Activated T-cell treated with anti-CD3 and anti-CD28 coated beads, Interleukin-2, amount 50 U/mL, for 72 hours (primary cell): Measurements from ENCODE around the gene PTGR3. TPM values are rescaled to one million over a fixed set of nuclear protein-coding genes. Genes with fewer than 3 reads are reported as not detected.

ENCODE experiments used
- ATAC-seq, 2 donors: fragments of 150-1000 bp; cut with Tn5 transposase; replicated peaks in 1 of 2; 2 replicates each; pipeline ENCODE4 v1.10.0; 2021; ENCODE audit warnings: moderate library complexity in 2 of 2, mild to moderate bottlenecking in 1 of 2
- DNase-seq, 2 donors: peaks; one replicate each; pipeline ENCODE4 v3.0.0; 2021 to 2022; ENCODE audit warnings: mixed read lengths in 1 of 2
- H3K27ac Mint-ChIP-seq: one replicate; pipeline ENCODE4 v1.8.0; 2022; ENCODE audit warnings: mild to moderate bottlenecking, moderate library complexity, mixed read lengths
- H3K27me3 Mint-ChIP-seq: one replicate; pipeline ENCODE4 v1.8.0; 2022; ENCODE audit warnings: low read depth, mixed read lengths
- H3K36me3 Mint-ChIP-seq, 2 donors: one replicate each; pipeline ENCODE4 v1.8.0; 2022; ENCODE audit warnings: mixed read lengths in 2 of 2, mild to moderate bottlenecking in 1 of 2; ENCODE audit not compliant: insufficient read depth in 2 of 2
- H3K4me1 Mint-ChIP-seq: one replicate; pipeline ENCODE4 v1.8.0; 2022; ENCODE audit warnings: low read depth, mixed read lengths
- H3K4me3 Mint-ChIP-seq, 2 donors: one replicate each; pipeline ENCODE4 v1.8.0; 2022; ENCODE audit warnings: mild to moderate bottlenecking in 2 of 2, mixed read lengths in 2 of 2, moderate library complexity in 2 of 2
- H3K9me3 Mint-ChIP-seq, 2 donors: one replicate each; pipeline ENCODE4 v1.8.0; 2022; ENCODE audit warnings: mixed read lengths in 2 of 2
- total RNA-seq, 2 donors: library from RNA; stranded (reverse); gene quantifications; one replicate each; pipeline ENCODE4 v1.2.3, GENCODE V29; 2022

The PTGR3 gene
- total RNA-seq, 2 donors from 2014 or later, result 40.4 to 41.8 TPM

DNA sequence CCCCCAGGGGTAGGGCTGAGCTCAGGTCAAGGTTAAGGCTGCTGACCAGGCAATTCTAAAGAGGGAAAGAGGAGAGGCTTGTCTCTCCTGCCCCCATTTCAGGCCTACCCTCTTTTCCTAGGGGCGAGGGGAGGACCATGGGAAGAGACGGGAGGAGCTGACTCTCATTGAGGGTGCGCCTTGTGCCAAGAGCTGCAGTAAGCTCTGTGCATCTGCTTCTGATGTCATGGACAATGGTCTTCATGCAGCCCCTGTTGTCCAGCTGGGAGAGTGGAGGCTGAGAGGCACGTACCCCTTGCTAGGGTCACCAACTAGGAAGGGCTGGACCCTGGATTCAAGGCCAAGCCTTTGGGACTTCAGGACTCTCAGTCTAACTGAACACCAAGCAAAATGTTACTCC, 45.2 kb downstream of the PTGR3 start:
- Mint-ChIP-seq H3K36me3 (no peaks in the 10 kb centered on the region), H3K9me3 (no peaks in the 10 kb centered on the region), H3K27ac (no peak overlapping the region), H3K4me1 (peaks cover 7% of the 10 kb centered on the region), H3K27me3 (no peaks in the 10 kb centered on the region), H3K4me3 (no peak overlapping the region)
- ATAC-seq, result no peak
- no peak for DNase-seq

DNA sequence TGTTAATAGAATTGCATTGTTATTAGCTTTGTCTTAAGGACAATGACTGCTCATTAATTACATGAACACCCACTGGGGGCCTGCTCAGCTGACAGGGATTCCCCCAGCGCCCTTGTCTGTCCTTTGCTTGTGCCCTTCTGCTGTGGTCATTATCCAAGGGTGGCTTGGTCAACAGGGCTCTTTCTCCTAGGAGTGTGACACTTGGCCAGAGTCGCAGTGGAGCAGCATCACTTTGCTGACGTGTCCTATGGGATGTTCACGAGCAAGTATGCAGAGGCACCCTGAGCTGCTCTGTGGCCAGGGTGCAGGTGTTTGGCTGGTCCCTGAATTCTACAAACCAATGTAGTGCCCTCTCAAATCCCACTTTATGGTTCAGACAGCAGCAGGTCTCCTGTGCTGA, 46.0 kb downstream of the PTGR3 start:
- no peaks in the 10 kb centered on the region for H3K27me3 Mint-ChIP-seq
- H3K27ac Mint-ChIP-seq, result no peak overlapping the region
- no peak overlapping the region for H3K4me3 Mint-ChIP-seq
- no peaks in the 10 kb centered on the region for H3K36me3 Mint-ChIP-seq
- DNase-seq (no peak), ATAC-seq (no peak)
- H3K9me3 Mint-ChIP-seq, result no peaks in the 10 kb centered on the region
- peaks cover 7% of the 10 kb centered on the region for H3K4me1 Mint-ChIP-seq

DNA sequence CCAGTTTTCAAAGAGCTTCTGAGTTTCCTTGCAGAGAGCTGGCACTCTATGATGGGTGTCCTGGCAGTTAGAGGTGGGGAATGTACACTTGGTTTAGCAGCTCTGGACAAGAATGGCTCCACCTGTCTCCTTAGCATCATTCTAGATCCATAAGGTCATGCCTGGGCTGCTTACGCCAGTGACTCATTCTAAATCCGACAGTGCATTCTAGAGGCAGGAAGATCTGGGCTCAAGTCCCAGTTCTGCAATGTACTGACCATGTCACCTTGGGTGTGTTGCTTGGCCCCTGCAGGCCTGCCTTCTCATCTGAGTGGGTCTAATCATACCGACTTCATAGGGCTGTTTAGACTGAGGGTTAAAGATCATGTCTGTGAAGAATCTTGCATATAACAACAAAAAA, 46.5 kb downstream of the PTGR3 start:
- Mint-ChIP-seq H3K27ac (no peak overlapping the region), H3K4me3 (peak overlapping the region in 1 of 2 donors; percentile 77), H3K4me1 (peaks cover 7% of the 10 kb centered on the region), H3K27me3 (no peaks in the 10 kb centered on the region), H3K36me3 (no peaks in the 10 kb centered on the region), H3K9me3 (no peaks in the 10 kb centered on the region)
- ATAC-seq (no peak), DNase-seq (no peak)

DNA sequence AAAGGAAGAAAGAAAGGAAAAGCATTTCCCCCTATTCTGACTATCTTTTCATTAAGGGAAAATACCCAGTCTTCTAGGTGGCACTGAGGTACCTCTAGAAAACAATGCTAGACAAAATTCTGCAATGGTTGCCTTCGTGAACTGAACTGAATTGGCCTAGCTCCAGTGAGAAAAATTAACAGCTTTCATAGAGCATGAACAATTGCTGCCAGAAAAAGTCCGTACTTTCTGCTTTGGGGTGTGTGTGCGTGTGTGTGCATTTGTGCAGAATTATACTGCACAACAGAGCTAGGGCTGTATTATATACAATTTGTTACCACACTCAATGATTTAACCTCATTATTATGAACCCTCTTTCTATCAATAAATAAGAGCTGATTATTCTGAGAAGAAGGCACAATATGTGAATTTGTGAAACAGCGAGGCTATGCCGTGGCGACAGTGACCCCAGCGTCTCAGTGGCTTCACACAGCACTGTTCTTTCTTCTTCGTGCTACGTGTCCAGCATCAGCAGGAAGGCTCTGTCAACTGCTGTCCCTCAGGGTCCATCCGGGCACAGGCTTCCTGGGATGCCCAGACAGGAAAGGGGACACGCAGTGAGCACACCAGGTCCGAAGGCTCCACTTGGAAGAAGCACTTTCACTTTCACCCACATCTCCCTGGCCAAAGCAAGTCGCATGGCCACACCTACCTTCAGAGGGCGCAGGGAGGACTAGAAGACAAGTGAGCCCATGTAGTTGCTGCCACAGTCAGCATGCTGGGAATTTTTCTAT, 47.5 kb downstream of the PTGR3 start:
- Mint-ChIP-seq H3K4me1 (peaks cover 7% of the 10 kb centered on the region), H3K36me3 (no peaks in the 10 kb centered on the region), H3K9me3 (no peaks in the 10 kb centered on the region), H3K27ac (peak overlapping the region; percentile 16), H3K27me3 (no peaks in the 10 kb centered on the region), H3K4me3 (peak overlapping the region; percentile 77 to 82)
- DNase-seq (peak; percentile 8 to 11), ATAC-seq (peak in 1 of 2 donors; percentile 39)

DNA sequence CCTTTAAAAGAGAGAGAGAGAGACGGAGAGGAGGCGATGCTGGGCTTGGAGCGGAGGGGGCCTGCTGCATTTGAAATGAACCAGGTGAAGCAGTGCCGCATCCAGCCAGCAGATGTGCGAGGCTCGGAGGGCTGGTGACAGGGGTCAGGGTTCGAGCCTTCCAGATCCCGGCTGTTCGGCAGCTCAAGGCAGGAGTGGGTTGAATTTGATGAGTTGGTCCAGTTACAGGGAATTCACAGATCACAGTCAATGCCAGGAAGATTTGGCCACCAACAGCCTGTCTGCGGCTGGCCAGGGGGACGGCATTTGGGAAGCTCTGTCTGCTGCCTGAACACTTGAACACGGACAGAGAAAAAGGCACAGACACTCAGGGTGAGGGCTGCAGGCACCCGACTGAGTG, 48.6 kb downstream of the PTGR3 start:
- ATAC-seq, result no peak
- no peak overlapping the region for H3K4me3 Mint-ChIP-seq
- peaks cover 7% of the 10 kb centered on the region for H3K4me1 Mint-ChIP-seq
- no peaks in the 10 kb centered on the region for H3K36me3 Mint-ChIP-seq
- DNase-seq, result no peak
- no peak overlapping the region for H3K27ac Mint-ChIP-seq
- H3K9me3 Mint-ChIP-seq, result no peaks in the 10 kb centered on the region
- H3K27me3 Mint-ChIP-seq, result no peaks in the 10 kb centered on the region

DNA sequence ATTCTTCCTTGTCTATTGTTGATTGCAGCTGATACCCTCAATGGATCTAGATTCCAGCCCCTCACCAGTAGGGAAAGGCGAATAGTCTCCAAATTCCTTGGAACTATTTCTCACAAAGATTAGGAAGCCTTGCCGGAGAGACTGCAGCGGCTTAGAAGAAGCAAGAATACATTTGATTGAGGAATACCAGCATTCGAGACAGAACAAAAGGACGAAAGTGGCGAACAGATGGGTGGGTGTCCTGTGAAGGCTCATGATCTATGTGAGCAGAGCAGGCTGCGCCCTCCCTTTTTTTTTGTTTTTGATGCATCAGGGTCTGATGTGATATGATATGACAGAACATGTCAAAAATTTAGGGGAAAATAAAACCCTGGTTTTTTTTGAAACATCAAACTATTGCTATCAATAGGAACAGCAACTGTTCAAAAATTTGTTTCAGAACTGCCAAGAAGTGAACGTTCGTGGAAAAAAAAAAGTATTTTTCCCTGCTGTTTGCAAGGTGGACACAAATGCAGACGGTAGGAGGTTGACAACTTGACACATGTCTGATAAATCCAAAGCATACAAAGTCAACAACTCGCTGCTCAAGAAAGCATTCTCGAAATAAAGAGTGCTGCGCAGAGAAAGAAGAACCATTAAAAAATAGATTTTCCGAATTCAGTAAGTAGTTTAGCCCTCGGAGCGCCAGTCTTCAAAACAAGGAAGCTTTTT, 49.1 kb downstream of the PTGR3 start:
- Mint-ChIP-seq H3K9me3 (peaks cover 0 to 2% of the 10 kb centered on the region in 2 donors), H3K27ac (no peak overlapping the region), H3K36me3 (no peaks in the 10 kb centered on the region), H3K4me1 (peaks cover 7% of the 10 kb centered on the region), H3K4me3 (no peak overlapping the region), H3K27me3 (no peaks in the 10 kb centered on the region)
- DNase-seq (no peak), ATAC-seq (no peak)

DNA sequence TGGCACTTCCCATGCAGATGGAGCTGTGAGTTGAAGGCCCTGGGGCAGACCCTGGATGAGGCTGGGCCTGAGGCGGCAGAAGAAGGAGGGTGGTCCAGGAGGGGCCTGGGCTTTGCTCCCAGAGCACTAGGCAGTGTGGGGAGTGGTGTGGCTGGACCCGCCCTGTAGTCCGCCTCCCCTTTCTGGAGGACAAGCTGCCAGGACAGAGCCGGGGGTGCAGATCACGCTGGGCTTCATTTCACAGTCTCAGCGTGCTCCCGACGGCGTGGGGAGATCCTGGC, 49.8 kb downstream of the PTGR3 start:
- Mint-ChIP-seq H3K4me1 (peaks cover 7% of the 10 kb centered on the region), H3K27ac (no peak overlapping the region), H3K9me3 (peaks cover 0 to 2% of the 10 kb centered on the region in 2 donors), H3K36me3 (no peaks in the 10 kb centered on the region), H3K4me3 (no peak overlapping the region), H3K27me3 (no peaks in the 10 kb centered on the region)
- no peak for DNase-seq
- ATAC-seq, result no peak

Other genes starting within 250 kb of the PTGR3 start
- 10 to 100 TPM; 18.1 to 19.2 TPM for gene TSHZ1, start 1.7 kb upstream of the PTGR3 start, total RNA-seq
- gene SMIM21, start 218.6 kb upstream of the PTGR3 start, total RNA-seq, result not detected